SU-DHL-6 (cell line): ENCODE results near the gene ATP2B1.

Source experiments
- H2AFZ ChIP-seq: fragments of 200-600 bp; sonication (generic); 2 replicates; pipeline ENCODE4 v1.6.1; 2014; ENCODE audit warnings: low read depth, mild to moderate bottlenecking, moderate library complexity, mixed read lengths, antibody characterized with exemption, low read length; ENCODE audit not compliant: severe bottlenecking
- H3F3A ChIP-seq: fragments of 200-600 bp; shearing (Covaris generic); 2 replicates; pipeline ENCODE4 v1.6.0; 2016; ENCODE audit warnings: antibody characterized with exemption, mild to moderate bottlenecking; ENCODE audit not compliant: insufficient read depth
- H3K27ac ChIP-seq: fragments of 200-600 bp; sonication (generic); 2 replicates; pipeline ENCODE4 v1.5.1; 2016; ENCODE audit warnings: low read depth, mild to moderate bottlenecking, low read length, moderate library complexity, mixed read lengths
- H3K27me3 ChIP-seq: fragments of 200-600 bp; sonication (generic), shearing (Covaris generic); 2 replicates; pipeline ENCODE4 v1.6.0; 2014; ENCODE audit warnings: mild to moderate bottlenecking, low read length
- H3K36me3 ChIP-seq: fragments of 200-600 bp; sonication (generic); 2 replicates; pipeline ENCODE4 v1.6.1; 2014; ENCODE audit warnings: mild to moderate bottlenecking, low read length, mixed read lengths
- H3K4me2 ChIP-seq: fragments of 300-600, 200-600 bp; shearing (Covaris generic), sonication (generic); 2 replicates; pipeline ENCODE4 v1.6.0; 2014; ENCODE audit warnings: low read length, low read depth, mild to moderate bottlenecking; ENCODE audit not compliant: poor library complexity, severe bottlenecking
- H3K4me3 ChIP-seq: fragments of 200-600 bp; sonication (generic); 2 replicates; pipeline ENCODE4 v1.5.1; 2014; ENCODE audit warnings: antibody characterized with exemption, low read length, mild to moderate bottlenecking, mixed read lengths; ENCODE audit not compliant: insufficient read depth, poor library complexity, severe bottlenecking
- H3K79me2 ChIP-seq: fragments of 200-600 bp; sonication (generic); 2 replicates; pipeline ENCODE4 v1.6.1; 2014; ENCODE audit warnings: mild to moderate bottlenecking, low read length, moderate library complexity; ENCODE audit not compliant: insufficient read depth
- H3K9ac ChIP-seq: fragments of 200-600 bp; sonication (generic); 2 replicates; pipeline ENCODE4 v1.7.0; 2014; ENCODE audit warnings: mild to moderate bottlenecking, low read length
- H3K9me2 ChIP-seq: fragments of 200-600 bp; sonication (generic); replicated peaks from 2 replicates; pipeline ENCODE4 v1.6.1; 2014; ENCODE audit warnings: low read length; ENCODE audit not compliant: insufficient read depth
- H3K9me3 ChIP-seq: fragments of 200-600 bp; sonication (generic); 2 replicates; pipeline ENCODE4 v1.6.1; 2014; ENCODE audit warnings: low read length, mixed read lengths; ENCODE audit not compliant: insufficient read depth
- H4K20me1 ChIP-seq: fragments of 200-600 bp; sonication (generic); 2 replicates; pipeline ENCODE4 v1.6.1; 2014; ENCODE audit warnings: low read depth, mild to moderate bottlenecking, antibody characterized with exemption, low read length, moderate library complexity, mixed read lengths
- EZH2phosphoT487 ChIP-seq: fragments of 200-600 bp; sonication (generic), shearing (Covaris generic); conservative IDR thresholded peaks from 2 replicates; pipeline ENCODE4 v1.6.1; 2018; ENCODE audit warnings: mild to moderate bottlenecking, antibody characterized with exemption, low read length, moderate library complexity, mixed read lengths
- TF ChIP-seq, protein P1 (sequence below): fragments of 200-600 bp; sonication (generic); IDR thresholded peaks from one replicate; pipeline ENCODE4 v1.5.1; 2017; ENCODE audit warnings: antibody characterized with exemption, mild to moderate bottlenecking, low read length, moderate library complexity; ENCODE audit not compliant: insufficient read depth, poor library complexity, severe bottlenecking

The ATP2B1 gene

DNA sequence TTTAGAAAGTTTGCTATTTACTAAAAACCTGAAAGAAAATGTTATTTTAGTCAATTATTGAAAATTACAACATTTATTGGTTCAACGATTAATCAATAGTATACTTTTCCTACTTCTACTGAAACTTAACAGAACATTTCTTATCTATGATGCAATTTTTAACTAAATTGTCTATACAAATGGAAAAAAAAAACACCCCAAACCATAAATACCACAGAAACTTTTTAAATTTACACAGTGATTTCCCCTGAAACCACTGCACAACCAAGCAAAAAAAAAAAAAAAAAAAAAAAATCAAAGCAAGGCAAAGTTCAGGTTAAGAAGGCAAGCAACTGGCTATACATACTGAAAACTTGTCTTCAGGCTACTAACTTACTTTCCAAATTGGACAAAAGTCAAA, 110.9 kb downstream of the ATP2B1 start:
- H3K79me2 ChIP-seq, result no peaks in the 10 kb centered on the region
- peaks cover 56% of the 10 kb centered on the region; the same call in 1 of the 2 replicates for H3K36me3 ChIP-seq
- no peaks in the 10 kb centered on the region for H4K20me1 ChIP-seq
- H2AFZ ChIP-seq, result no peak overlapping the region
- no peaks in the 10 kb centered on the region for H3K9me3 ChIP-seq
- no peaks in the 10 kb centered on the region for H3K27me3 ChIP-seq
- H3K9me2 ChIP-seq, result no peaks in the 10 kb centered on the region
- H3K27ac ChIP-seq, result no peak overlapping the region
- H3K4me3 ChIP-seq, result no peak overlapping the region
- TF ChIP-seq, protein P1, sequence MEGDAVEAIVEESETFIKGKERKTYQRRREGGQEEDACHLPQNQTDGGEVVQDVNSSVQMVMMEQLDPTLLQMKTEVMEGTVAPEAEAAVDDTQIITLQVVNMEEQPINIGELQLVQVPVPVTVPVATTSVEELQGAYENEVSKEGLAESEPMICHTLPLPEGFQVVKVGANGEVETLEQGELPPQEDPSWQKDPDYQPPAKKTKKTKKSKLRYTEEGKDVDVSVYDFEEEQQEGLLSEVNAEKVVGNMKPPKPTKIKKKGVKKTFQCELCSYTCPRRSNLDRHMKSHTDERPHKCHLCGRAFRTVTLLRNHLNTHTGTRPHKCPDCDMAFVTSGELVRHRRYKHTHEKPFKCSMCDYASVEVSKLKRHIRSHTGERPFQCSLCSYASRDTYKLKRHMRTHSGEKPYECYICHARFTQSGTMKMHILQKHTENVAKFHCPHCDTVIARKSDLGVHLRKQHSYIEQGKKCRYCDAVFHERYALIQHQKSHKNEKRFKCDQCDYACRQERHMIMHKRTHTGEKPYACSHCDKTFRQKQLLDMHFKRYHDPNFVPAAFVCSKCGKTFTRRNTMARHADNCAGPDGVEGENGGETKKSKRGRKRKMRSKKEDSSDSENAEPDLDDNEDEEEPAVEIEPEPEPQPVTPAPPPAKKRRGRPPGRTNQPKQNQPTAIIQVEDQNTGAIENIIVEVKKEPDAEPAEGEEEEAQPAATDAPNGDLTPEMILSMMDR, result no peak
- no peak for TF ChIP-seq EZH2phosphoT487
- H3F3A ChIP-seq, result no peaks in the 10 kb centered on the region
- H3K9ac ChIP-seq, result no peak overlapping the region
- H3K4me2 ChIP-seq, result no peak overlapping the region

DNA sequence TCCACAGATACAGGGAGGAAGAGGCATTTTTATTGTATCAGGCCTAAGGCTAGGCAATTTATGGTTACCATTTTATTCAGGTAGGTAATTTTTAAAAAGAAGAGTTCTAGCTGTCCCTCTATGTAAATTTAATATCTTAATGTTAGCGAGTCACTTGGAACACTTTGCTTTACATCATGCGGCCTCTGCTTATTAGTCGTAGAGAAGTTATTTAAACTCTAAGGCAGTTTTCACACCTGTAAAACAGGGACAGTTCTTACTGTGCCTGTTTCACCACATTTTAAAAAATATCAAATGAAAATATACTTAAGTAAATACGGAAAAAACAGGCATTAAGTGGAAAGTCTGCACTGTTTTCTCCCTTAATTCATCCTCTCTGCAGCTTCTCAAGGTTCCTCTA, 111.4 kb downstream of the ATP2B1 start:
- no peaks in the 10 kb centered on the region for H3F3A ChIP-seq
- no peaks in the 10 kb centered on the region for H3K27me3 ChIP-seq
- H2AFZ ChIP-seq, result no peak overlapping the region
- no peak overlapping the region for H3K4me3 ChIP-seq
- H3K9ac ChIP-seq, result no peak overlapping the region
- peaks cover 51% of the 10 kb centered on the region; the same call in 1 of the 2 replicates for H3K36me3 ChIP-seq
- H4K20me1 ChIP-seq, result no peaks in the 10 kb centered on the region
- no peaks in the 10 kb centered on the region for H3K79me2 ChIP-seq
- H3K9me2 ChIP-seq, result no peaks in the 10 kb centered on the region
- H3K9me3 ChIP-seq, result no peaks in the 10 kb centered on the region
- H3K4me2 ChIP-seq, result no peak overlapping the region
- no peak for TF ChIP-seq EZH2phosphoT487
- TF ChIP-seq, protein P1, result no peak
- no peak overlapping the region for H3K27ac ChIP-seq

DNA sequence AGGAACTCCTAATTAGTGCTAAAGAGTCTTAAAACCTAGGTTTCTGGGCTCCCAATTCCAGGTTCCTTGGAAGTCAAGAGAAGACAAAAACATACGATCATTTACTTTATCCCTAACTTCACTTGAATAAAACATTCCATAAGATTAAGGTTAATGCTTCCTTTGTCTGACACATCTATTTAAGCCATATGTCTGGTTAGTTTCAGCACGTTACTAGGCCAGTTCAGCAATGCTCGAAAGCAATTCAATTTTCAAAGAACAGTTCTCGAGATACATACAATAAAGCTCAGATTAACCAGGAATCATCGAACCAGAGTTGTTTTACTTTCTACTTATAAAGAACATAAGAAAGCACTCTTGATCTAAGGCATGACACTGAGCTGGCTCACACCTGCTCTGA, 114.8 kb downstream of the ATP2B1 start:
- no peak overlapping the region for H3K9ac ChIP-seq
- H2AFZ ChIP-seq, result no peak overlapping the region
- H3K27ac ChIP-seq, result no peak overlapping the region
- H3K79me2 ChIP-seq, result no peaks in the 10 kb centered on the region; the same call in 1 of the 2 replicates
- H3K27me3 ChIP-seq, result no peaks in the 10 kb centered on the region
- H3K9me2 ChIP-seq, result no peaks in the 10 kb centered on the region
- no peak overlapping the region for H3K4me2 ChIP-seq
- TF ChIP-seq, protein P1, result no peak
- TF ChIP-seq EZH2phosphoT487, result no peak
- peaks cover 56% of the 10 kb centered on the region for H3K36me3 ChIP-seq
- no peak overlapping the region for H3K4me3 ChIP-seq
- H3F3A ChIP-seq, result no peaks in the 10 kb centered on the region
- no peaks in the 10 kb centered on the region for H4K20me1 ChIP-seq
- no peaks in the 10 kb centered on the region for H3K9me3 ChIP-seq

DNA sequence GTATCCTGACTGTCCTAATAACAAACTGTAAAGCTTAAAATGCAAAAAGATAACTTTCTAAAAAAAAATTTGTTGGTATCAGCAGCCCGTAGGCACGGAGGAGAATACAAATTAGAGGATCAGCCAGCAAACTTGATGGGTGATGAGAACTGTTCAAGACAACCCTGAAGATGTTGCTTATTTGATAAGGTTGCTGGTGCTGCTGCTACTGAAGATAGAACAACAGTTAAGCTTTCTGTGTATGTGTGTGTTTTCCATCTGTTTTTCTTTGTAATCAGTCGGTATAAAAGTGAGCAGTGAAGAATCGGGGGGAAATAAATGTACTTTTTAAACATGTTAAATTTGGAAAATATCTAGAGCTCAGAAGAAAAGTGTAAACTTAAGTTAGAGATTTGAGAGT, 115.4 kb downstream of the ATP2B1 start:
- H3K4me3 ChIP-seq, result no peak overlapping the region
- H4K20me1 ChIP-seq, result no peaks in the 10 kb centered on the region
- no peak overlapping the region for H2AFZ ChIP-seq
- no peaks in the 10 kb centered on the region for H3K9me3 ChIP-seq
- H3K27ac ChIP-seq, result no peak overlapping the region
- H3K4me2 ChIP-seq, result no peak overlapping the region
- no peaks in the 10 kb centered on the region for H3K9me2 ChIP-seq
- no peak overlapping the region for H3K9ac ChIP-seq
- no peaks in the 10 kb centered on the region for H3K27me3 ChIP-seq
- TF ChIP-seq, protein P1, result no peak
- no peak for TF ChIP-seq EZH2phosphoT487
- no peaks in the 10 kb centered on the region for H3F3A ChIP-seq
- H3K79me2 ChIP-seq, result no peaks in the 10 kb centered on the region; the same call in 1 of the 2 replicates
- H3K36me3 ChIP-seq, result peaks cover 54% of the 10 kb centered on the region
